Uterus (tissue), 2 donors: ENCODE measurements around the gene CCM2.

Experiments used
- POLR2A ChIP-seq, 2 donors: fragments of 450-650 bp; IDR thresholded peaks; one replicate each; pipeline ENCODE4 v1.6.1; 2016; ENCODE audit warnings: antibody characterized with exemption in 2 of 2, mild to moderate bottlenecking in 1 of 2, moderate library complexity in 1 of 2
- TF ChIP-seq, protein P1 (sequence below), 4 experiments: fragments of 200-600 bp in 2 of 4; fragments of 450-650 bp in 2 of 4; sonication (generic) in 2 of 4; IDR thresholded peaks; one replicate each; pipeline ENCODE4 v1.5.1; 2016 to 2019; ENCODE audit warnings: antibody characterized with exemption in 4 of 4, mild to moderate bottlenecking in 2 of 4, moderate library complexity in 1 of 4

GRCh38 chr7:45001138-45001694, 1.2 kb downstream of the CCM2 start:
- TF ChIP-seq, protein P1, sequence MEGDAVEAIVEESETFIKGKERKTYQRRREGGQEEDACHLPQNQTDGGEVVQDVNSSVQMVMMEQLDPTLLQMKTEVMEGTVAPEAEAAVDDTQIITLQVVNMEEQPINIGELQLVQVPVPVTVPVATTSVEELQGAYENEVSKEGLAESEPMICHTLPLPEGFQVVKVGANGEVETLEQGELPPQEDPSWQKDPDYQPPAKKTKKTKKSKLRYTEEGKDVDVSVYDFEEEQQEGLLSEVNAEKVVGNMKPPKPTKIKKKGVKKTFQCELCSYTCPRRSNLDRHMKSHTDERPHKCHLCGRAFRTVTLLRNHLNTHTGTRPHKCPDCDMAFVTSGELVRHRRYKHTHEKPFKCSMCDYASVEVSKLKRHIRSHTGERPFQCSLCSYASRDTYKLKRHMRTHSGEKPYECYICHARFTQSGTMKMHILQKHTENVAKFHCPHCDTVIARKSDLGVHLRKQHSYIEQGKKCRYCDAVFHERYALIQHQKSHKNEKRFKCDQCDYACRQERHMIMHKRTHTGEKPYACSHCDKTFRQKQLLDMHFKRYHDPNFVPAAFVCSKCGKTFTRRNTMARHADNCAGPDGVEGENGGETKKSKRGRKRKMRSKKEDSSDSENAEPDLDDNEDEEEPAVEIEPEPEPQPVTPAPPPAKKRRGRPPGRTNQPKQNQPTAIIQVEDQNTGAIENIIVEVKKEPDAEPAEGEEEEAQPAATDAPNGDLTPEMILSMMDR (IDR thresholded peaks at IDR 0.05) = no peak
- no peak for TF ChIP-seq POLR2A (IDR thresholded peaks at IDR 0.05)
